GM20000 (cell line): ENCODE measurements around the gene AVPR1B.
"Not testable (repeated sequence)": the region's sequence is repeated elsewhere in the genome, so short reads cannot be mapped to it uniquely, and the experiment has no call there.

Source experiments
- DNase-seq: peaks from one replicate; pipeline ENCODE4 v3.0.0; 2012; ENCODE audit warnings: low spot score
- TF ChIP-seq, protein P1 (sequence below): IDR thresholded peaks from 2 replicates; pipeline ENCODE4 v1.5.1; 2012; ENCODE audit warnings: mild to moderate bottlenecking, control low read depth; ENCODE audit errors: extremely low read depth, missing control alignments

Gene AVPR1B

DNA sequence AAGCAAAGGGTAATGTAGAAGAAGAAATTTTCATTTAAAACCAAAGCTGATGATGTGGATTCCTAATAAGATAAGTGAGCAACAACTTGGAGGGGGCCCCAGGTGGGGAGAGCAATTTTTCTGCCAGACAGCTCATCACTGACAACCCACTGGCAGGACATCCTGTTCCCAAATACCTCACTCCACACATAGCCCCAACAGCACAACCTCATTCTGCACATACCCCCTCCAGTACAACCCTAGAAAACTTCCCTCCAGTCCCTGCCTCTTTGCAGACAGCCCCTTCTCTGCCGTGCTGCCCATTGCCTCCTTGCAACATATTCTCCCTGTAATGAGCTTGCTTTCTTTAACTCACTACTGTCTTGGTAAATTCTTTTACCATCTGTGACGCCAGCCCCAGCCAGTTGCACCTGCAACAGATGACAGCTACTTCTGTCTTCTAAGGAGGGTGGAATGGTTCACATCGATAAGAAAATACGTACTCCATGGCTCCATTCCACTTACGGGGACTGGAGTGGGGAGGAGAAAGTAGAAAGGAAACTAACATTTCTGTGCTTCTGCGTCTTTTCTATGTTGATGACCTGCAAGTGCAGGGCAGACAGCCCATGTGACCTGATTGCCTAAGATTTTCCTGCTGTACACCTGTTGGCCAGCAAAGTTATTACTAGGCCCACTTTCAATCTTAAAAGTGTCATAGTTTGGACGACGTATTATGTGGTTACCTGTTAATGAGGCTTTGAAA, 49.5 kb downstream of the AVPR1B start:
- DNase-seq, result no peak
- TF ChIP-seq, protein P1, sequence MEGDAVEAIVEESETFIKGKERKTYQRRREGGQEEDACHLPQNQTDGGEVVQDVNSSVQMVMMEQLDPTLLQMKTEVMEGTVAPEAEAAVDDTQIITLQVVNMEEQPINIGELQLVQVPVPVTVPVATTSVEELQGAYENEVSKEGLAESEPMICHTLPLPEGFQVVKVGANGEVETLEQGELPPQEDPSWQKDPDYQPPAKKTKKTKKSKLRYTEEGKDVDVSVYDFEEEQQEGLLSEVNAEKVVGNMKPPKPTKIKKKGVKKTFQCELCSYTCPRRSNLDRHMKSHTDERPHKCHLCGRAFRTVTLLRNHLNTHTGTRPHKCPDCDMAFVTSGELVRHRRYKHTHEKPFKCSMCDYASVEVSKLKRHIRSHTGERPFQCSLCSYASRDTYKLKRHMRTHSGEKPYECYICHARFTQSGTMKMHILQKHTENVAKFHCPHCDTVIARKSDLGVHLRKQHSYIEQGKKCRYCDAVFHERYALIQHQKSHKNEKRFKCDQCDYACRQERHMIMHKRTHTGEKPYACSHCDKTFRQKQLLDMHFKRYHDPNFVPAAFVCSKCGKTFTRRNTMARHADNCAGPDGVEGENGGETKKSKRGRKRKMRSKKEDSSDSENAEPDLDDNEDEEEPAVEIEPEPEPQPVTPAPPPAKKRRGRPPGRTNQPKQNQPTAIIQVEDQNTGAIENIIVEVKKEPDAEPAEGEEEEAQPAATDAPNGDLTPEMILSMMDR, result no peak

DNA sequence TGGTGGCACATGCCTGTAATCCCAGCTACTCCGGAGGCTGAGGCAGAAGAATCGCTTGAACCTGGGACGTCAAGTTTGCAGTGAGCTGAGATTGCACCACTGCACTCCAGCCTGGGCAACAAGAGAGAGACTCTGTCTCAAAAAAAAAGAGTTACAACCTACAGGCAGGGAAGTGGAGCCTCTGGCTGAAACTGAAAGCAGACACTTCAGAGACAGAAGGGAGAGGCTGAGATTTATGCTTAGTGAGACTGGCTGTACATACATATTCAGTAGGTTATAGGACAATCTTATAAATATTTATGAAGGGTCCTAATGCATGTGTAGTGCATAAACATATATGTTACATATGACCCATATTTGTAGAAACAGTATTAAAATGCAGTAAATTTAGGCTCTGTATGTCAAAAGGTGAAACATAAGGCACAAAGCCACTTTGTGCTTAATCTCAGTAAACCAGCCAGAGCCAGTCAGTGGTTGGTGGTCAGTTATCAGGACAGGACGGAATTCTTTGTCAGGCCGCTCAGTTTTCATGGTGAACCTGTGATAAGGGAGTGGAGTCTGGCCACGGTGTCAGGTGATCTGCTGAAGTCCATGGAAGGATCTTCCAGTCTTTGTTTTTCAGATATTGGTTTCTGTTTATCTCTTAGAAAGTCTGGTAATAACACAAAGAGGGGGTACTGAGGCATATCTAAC, 50.6 kb downstream of the AVPR1B start:
- peak; percentile 59 for DNase-seq
- TF ChIP-seq, protein P1, result no peak

DNA sequence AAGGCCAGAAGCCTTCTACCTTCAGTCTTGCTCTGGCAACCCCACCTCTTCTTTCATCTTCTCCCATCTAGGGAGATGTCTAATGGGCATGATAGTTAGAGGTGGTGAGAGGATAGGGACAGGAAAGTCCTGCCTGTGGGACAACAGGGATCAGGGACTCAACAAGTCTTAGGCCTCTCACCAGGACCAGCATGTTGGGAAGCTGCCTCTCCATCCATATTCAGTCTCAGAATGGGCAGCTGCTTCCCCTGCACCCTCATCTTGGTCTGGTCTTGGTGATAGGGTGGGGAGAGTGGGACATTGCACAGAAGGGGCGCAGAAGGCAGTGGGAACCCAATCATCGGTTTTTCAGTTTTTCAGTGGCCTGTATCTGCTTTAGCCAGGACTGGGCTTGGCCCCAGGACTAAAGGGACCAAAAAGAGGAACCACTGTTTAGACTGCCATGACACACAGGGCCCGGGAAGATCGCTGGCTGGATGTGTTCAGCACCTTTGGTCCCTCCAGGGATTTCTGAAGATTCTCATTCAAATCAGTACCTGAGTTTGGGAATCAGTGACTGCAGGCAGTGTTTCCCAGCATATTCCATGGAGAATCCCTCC, 51.5 kb downstream of the AVPR1B start:
- TF ChIP-seq, protein P1, result no peak
- DNase-seq, result no peak

DNA sequence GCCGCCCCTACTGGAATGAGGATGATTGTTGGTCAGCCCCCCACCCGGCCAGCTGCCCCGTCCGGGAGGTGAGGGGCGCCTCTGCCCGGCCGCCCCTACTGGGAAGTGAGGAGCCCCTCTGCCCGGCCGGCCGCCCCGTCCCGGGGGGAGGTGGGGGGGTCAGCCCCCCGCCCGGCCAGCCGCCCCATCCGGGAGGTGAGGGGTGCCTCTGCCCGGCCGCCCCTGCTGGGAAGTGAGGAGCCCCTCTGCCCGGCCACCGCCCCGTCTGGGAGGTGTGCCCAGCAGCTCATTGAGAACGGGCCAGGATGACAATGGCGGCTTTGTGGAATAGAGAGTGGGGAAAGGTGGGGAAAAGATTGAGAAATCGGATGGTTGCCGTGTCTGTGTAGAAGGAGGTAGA, 52.7 kb downstream of the AVPR1B start:
- DNase-seq, result not testable (repeated sequence)

DNA sequence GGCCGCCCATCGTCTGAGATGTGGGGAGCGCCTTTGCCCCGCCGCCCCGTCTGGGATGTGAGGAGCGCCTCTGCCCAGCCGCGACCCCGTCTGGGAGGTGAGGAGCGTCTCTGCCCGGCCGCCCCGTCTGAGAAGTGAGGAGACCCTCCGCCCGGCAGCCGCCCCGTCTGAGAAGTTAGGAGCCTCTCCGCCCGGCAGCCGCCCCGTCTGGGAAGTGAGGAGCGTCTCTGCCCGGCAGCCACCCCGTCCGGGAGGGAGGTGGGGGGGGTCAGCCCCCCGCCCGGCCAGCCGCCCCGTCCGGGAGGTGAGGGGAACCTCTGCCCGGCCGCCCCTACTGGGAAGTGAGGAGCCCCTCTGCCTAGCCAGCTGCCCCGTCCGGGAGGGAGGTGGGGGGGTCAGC, 53.2 kb downstream of the AVPR1B start:
- not testable (repeated sequence) for DNase-seq

DNA sequence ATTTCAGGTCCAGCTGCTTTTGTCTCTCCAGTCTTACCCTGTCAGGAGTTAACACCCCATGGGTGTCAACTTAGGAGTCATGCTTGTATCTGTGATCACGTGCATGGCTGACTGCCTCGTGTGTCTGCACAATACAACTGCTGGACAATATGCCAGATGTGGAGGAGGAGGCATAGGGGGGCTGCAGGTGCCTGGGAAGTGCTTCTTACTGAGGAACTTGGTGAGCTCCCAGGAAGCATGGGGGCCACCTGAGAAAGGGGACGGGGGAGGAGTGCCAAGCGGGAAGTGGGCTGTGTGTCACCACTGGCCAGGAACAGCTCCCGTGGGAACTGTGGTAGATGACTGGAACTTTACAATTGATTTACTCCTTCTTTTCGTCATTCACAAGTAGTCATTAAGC, 54.7 kb downstream of the AVPR1B start:
- TF ChIP-seq, protein P1, result no peak
- DNase-seq, result no peak

DNA sequence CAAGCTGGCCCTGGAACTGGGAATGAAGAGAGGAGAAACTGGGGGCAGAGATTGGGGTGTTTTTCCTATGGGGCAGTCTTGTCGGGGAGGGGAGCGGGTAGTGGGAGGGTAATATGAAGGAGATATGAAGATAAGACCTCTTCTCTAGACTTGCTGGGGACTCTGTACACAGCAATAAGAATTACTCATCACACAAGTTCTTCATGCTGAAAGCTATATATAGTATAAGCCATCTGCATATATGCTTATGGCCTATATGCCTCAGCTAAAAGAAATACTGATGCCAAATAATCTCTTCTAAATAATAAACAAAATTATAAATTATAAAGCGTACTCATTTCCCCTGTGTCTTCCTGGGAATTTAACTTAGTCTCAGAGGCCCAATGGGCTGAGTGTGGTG, 56.3 kb downstream of the AVPR1B start:
- no peak for DNase-seq

More for the DNA sequence above, 56.3 kb downstream of the AVPR1B start:
- TF ChIP-seq, protein P1, result no peak
